Measurements from ENCODE around the gene TMEM19. TPM values are rescaled to one million over a fixed set of nuclear protein-coding genes. Genes with fewer than 3 reads are reported as not detected.
"Not testable (repeated sequence)": the region's sequence is repeated elsewhere in the genome, so short reads cannot be mapped to it uniquely, and the experiment has no call there.

The TMEM19 gene
- total RNA-seq, 1 experiment from 2014 or later: 44.0 TPM

DNA sequence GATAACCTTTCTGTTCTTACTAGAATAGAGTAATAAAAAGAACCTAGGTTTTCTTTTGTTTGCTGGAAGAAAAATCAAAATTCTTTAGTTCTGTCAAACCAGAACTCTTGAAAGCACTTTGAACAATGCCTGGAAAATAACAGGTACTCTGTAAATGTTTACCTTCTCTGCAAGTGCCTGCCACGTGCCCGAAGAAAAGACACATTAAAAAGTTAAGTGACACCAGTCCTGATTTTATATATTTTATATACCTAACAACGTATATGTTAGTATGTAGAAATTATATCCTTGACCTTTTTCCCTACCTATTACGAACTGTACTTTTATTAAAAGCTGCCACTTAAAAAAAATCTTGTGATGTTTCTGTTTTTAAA, 20.8 kb upstream of the TMEM19 start:
- DNase-seq (ENCODE audit: low spot score): no peak

- no peak for DNase-seq (ENCODE audit: low spot score)
Observed at GRCh38 chr12:71666259-71666658, 19.6 kb upstream of the TMEM19 start.

DNA sequence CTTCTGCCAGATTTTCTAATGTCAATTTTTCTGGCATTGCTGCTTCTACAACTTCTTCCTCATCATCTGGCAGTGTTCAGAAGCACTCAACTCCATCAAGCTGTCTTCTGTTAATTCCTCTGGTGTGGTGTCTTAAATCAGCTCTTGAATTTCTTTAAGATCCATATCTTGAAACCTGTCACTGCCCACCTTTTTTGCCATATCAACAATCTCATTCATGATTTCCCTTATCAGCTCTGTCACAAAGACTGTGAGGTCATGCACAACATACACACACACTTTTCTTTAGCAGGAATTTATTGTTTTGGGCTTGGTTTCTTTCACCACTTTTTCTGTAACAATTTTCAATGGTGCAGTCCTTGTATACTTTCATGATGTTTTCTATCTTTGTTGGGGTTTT, 14.6 kb upstream of the TMEM19 start:
- DNase-seq (ENCODE audit: low spot score): no peak

- no peak for DNase-seq (ENCODE audit: low spot score)
Observed at GRCh38 chr12:71671816-71672215, 14.1 kb upstream of the TMEM19 start.

- DNase-seq (ENCODE audit: low spot score): no peak
Observed at GRCh38 chr12:71682466-71682865, 3.4 kb upstream of the TMEM19 start.

GRCh38 chr12:71683633-71684032, 2.2 kb upstream of the TMEM19 start:
- no peak for DNase-seq (ENCODE audit: low spot score)

GRCh38 chr12:71684081-71684480, 1.8 kb upstream of the TMEM19 start:
- peak; percentile 59 for DNase-seq (ENCODE audit: low spot score)

GRCh38 chr12:71685312-71685906, 473 bp upstream of the TMEM19 start:
- DNase-seq (ENCODE audit: low spot score): no peak

DNA sequence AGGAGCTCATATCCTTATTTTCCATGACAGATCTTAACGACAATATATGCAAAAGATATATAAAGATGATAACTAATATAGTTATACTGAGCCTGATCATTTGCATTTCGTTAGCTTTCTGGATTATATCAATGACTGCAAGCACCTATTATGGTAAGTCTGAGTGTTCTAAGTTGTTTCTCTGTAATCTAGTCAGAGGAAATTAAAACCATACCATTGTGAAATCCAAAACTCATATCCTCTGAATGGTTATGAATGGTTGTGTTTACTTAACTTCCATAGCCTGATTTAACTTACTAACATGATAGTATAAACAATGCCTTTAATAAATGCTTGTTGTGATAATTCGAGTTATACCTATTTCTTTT, 760 bp downstream of the TMEM19 start:
- DNase-seq (ENCODE audit: low spot score): no peak

GRCh38 chr12:71687172-71687571, 1.3 kb downstream of the TMEM19 start:
- not testable (repeated sequence) for DNase-seq (ENCODE audit: low spot score)

DNA sequence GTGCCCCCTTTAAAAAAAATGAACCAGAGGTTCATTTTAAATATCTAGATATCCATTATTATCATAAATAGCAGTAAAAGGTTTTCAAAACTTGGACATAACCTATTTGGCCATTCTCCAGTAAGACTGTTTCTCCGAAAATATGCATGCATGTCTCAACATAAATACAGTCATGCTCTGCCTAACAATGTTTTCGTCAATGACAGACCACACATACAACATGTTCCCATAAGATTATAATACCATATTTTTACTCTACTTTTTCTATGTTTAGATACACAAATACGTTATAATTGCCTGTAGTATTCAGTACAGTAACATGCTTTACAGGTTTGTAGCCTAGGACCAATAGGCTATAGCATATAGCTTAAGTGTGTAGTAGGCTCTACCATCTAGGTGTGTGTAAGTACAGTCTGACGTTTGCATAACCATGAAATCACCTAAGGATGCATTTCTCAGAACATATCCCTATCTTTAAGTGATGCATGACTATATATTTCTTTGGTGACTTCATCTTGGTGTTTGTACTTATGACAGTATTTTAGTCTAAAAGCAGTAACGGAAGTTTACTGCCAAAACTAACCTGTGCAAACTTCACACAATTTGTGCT, 3.2 kb downstream of the TMEM19 start:
- DNase-seq (ENCODE audit: low spot score): no peak

DNA sequence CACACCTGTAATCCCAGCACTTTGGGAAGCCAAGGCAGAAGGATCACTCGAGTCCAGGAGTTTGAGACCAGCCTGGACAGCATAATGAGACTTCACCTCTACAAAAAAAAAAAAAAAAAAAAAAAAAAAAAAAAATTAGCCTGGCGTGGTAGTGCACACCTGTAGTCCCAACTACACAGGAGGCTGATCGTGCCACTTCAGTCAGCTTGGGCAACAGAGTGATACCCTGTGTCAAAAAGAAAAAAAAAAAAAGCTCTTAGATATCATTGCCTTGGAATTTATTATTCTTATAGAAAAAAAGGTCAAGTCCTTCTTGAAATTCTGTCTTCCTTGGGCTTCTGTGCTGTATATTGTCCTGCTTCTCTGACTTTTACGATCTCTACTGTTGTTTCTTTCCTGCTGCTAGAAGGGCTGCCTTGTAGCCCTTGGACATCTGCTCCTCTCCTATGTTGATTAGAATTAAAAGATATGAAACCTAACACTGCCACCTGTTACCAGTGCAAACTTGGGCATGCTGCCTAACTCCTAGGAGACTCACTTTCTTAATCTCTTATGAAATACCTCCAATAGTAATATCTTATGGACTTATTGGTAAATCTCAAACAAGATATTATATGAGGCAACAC, 5.7 kb downstream of the TMEM19 start:
- DNase-seq (ENCODE audit: low spot score): no peak

DNA sequence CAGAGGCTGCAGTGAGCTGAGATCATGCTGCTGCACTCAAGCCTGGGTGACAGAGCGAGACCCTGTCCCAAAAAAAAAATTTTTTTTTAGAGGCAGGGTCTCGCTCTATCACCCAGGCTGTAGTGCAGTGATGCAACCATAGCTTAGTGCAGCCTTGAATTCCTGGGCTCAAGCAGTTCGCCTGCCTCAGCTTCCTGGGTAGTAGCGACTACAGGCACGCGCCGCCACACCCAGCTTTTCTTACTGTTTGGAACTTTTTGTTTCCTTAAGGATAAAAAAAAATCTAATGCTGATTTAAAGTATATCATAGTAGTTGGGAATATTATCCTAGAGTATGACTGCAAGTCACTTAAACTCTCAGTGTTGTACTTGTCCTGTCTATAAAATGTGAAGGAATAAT, 7.2 kb downstream of the TMEM19 start:
- no peak for DNase-seq (ENCODE audit: low spot score)

- DNase-seq (ENCODE audit: low spot score): not testable (repeated sequence)
Observed at GRCh38 chr12:71693651-71694050, 7.8 kb downstream of the TMEM19 start.

GRCh38 chr12:71694099-71694820, 8.4 kb downstream of the TMEM19 start:
- DNase-seq (ENCODE audit: low spot score): no peak

- DNase-seq (ENCODE audit: low spot score): no peak
Observed at GRCh38 chr12:71695782-71696181, 9.9 kb downstream of the TMEM19 start.

- not testable (repeated sequence) for DNase-seq (ENCODE audit: low spot score)
Observed at GRCh38 chr12:71702181-71702580, 16.3 kb downstream of the TMEM19 start.

DNA sequence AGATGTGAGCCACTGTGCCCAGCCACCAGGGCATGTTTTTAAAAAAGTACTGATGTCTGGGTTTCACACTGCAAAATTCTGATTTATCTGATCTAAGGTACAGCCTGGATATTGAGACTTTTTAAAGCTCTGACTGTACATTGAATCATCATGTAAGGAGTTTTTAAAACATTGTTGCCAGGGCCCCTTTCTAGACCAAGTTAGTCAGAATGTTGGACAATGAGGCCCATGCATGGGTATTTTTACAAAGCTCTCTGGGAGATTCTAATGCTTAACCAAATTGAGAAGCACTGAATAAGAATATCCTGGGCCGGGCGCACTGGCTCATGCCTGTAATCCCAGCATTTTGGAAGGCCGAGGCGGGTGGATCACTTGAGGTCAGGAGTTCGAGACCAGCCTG, 16.7 kb downstream of the TMEM19 start:
- DNase-seq (ENCODE audit: low spot score): no peak

GRCh38 chr12:71703206-71703605, 17.3 kb downstream of the TMEM19 start:
- DNase-seq (ENCODE audit: low spot score): no peak

DNA sequence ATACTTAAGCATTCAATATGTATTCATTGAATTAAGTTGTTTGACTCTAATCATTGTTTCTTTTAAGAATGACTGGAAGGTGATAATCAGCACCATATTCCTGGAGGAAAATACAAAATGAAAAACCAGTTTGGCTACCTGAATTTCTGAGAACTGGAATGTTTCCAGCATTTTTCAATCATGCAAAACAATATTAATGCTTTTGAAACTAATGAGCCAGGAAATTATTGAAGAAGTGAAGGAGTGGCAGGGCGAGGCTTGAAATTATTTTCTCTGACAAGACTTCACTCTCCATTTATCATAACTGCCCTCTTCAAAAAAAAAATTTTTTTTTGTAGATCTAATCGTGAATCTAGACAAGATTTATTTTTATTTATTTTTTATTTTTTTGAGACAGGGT, 19.0 kb downstream of the TMEM19 start:
- no peak for DNase-seq (ENCODE audit: low spot score)

- no peak for DNase-seq (ENCODE audit: low spot score)
Observed at GRCh38 chr12:71708658-71709057, 22.8 kb downstream of the TMEM19 start.

- peak; percentile 92 for DNase-seq (ENCODE audit: low spot score)
Observed at GRCh38 chr12:71710276-71711125, 24.6 kb downstream of the TMEM19 start.

All from A172 (cell line).